ENCODE results near the gene MRPS23. TPM values are rescaled to one million over a fixed set of nuclear protein-coding genes. Genes with fewer than 3 reads are reported as not detected.
A peak's percentile ranks its signal among the peaks of the same experiment; 100 is the strongest.

MRPS23 gene
- total and polyA plus RNA-seq, 12 donors, result 8.5 to 90.6 (median 36.6) TPM

- TF ChIP-seq CTCF (IDR thresholded peaks at IDR 0.05) (no peak), POLR2A (IDR thresholded peaks at IDR 0.05) (no peak)
- no peak for DNase-seq
- Histone ChIP-seq H3K9me3 (replicated peaks in 1 of 3) (no peaks in the 10 kb centered on the region), H3K36me3 (replicated peaks in 1 of 2) (peaks cover 0 to 9% of the 10 kb centered on the region in 2 donors), H3K27me3 (no peaks in the 10 kb centered on the region), H3K27ac (peak overlapping the region in 1 of 5 donors; percentile 94), H3K4me1 (replicated peaks in 1 of 2) (peaks cover 44 to 51% of the 10 kb centered on the region in 2 donors), H3K4me3 (no peak overlapping the region)
- intact Hi-C loops (cut with DNase I), result loop anchor here in 1 of 2 donors (10.0 kb wide), 1 partner anchor 248 kb away; no protein-coding TSS in a partner anchor
- 85 to 94% (median 91%) methylated on average over 8 to 10 of the region's 10 CpGs for WGBS, 4 donors
These were observed 16.5 kb upstream of the MRPS23 start for GRCh38 chr17:57866319-57866718.

DNA sequence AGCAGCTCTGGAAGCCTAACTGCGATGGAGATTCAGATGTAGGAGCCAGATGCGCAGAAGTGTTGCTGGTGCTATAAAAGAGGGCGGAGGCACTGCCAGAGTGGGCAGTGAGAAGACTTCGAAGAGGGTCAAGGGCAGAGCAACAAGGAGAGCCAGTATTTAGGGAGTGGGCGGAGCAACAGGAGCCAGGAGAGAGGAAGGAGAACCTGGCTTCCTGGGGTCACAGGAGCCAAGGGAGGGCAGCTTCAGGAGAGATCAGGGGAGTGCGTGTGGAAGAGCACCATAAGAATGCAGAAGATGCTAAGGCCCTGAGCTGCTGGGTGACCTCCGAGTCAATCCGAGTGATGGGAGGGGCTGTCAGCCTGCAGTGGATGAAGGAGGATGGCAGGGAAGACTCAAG is 14.4 kb upstream of the MRPS23 start:
- H3K27me3 ChIP-seq, result no peaks in the 10 kb centered on the region
- H3K4me1 ChIP-seq (replicated peaks in 1 of 2), result peaks cover 43 to 48% of the 10 kb centered on the region in 2 donors
- H3K36me3 ChIP-seq (replicated peaks in 1 of 2), result peaks cover 0 to 9% of the 10 kb centered on the region in 2 donors
- TF ChIP-seq POLR2A (IDR thresholded peaks at IDR 0.05) (no peak), CTCF (IDR thresholded peaks at IDR 0.05) (no peak)
- H3K9me3 ChIP-seq (replicated peaks in 1 of 3), result no peaks in the 10 kb centered on the region
- intact Hi-C loops (cut with DNase I), result loop anchor here (5.0 to 10.0 kb wide), 2 partner anchors 133 to 251 kb away; no protein-coding TSS in a partner anchor
- WGBS, 4 donors, result 74 to 85% (median 79%) methylated on average over 8 of the region's 8 CpGs
- no peak overlapping the region for H3K27ac ChIP-seq
- peak in 1 of 7 donors; percentile 10 for DNase-seq
- no peak overlapping the region for H3K4me3 ChIP-seq

DNA sequence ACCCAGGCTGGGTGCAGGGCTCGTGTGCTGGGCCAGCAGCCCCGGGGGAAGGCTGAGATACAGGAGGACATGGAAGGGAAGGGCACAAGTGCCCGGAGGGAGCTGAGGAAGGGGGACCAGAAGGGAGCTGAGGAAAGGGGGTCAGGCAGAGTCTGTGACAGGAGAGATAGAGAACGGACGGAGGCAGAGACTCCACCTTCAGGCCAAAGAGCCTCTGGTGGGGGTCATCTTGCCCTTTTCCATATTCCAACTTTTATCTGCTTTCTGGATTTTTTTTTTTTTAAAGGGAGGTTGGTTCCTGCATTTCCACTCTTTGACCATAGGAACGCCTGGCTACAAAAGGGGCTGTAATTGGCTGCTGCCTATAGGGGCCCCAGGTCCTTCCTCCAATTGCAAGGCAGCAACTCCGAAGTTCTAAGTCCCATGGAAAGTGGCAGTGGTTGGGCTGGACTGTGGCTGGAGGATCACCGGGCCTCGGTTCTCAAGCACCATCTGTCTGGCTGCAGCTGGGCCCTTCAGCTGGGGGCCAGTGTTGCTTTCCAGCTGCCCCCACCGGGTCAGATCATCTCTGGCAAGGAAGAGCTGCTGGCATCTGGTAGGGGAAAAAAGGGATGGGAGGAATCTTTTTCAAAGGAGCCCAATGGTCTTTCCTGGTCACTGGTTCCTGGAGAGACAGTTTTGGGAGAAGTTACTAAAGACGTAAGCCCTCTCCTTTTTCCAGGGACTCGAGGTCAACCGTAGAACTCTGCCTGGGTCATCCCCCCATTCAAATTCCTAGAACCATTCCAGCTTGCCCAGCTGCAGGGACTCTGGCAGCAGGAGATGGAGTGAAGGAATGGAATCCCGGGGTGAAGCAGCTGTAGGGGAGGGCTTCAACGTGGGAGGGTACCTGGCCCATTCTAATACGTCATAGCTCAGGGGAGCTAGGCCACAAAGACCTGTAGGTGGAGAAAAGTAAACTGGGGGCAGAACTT is 13.1 kb upstream of the MRPS23 start:
- H3K4me3 ChIP-seq, result no peak overlapping the region
- peaks cover 0 to 9% of the 10 kb centered on the region in 2 donors for H3K36me3 ChIP-seq (replicated peaks in 1 of 2)
- WGBS, 4 donors, result 86 to 87% (median 87%) methylated on average over 16 of the region's 16 CpGs
- peak in 1 of 7 donors; percentile 21 for DNase-seq
- no peaks in the 10 kb centered on the region for H3K27me3 ChIP-seq
- peaks cover 30 to 39% of the 10 kb centered on the region in 2 donors for H3K4me1 ChIP-seq (replicated peaks in 1 of 2)
- H3K9me3 ChIP-seq (replicated peaks in 1 of 3), result no peaks in the 10 kb centered on the region
- TF ChIP-seq CTCF (IDR thresholded peaks at IDR 0.05) (no peak), POLR2A (IDR thresholded peaks at IDR 0.05) (no peak)
- intact Hi-C loops (cut with DNase I), result loop anchor here (5.0 to 10.0 kb wide), 2 partner anchors 134 to 252 kb away; no protein-coding TSS in a partner anchor
- peak overlapping the region in 3 of 5 donors; percentile 94 to 95 (median 95) for H3K27ac ChIP-seq
